Suprapubic skin (tissue), 4 donors: ENCODE data around the gene OR5J2. TPM values are rescaled to one million over a fixed set of nuclear protein-coding genes. Genes with fewer than 3 reads are reported as not detected.

Experiments used
- DNase-seq, 2 donors: peaks; one replicate each; pipeline ENCODE4 v3.0.0-alpha.2; 2019; ENCODE audit warnings: low spot score in 2 of 2
- H3K27ac ChIP-seq: fragments of 200-600 bp; sonication (generic); one replicate; pipeline ENCODE4 v1.5.1; 2019
- H3K27me3 ChIP-seq: fragments of 200-600 bp; sonication (generic); one replicate; pipeline ENCODE4 v1.5.1; 2019
- H3K36me3 ChIP-seq: fragments of 200-600 bp; sonication (generic); one replicate; pipeline ENCODE4 v1.5.1; 2019
- H3K4me1 ChIP-seq: fragments of 200-600 bp; sonication (generic); one replicate; pipeline ENCODE4 v1.5.1; 2019
- H3K4me3 ChIP-seq: fragments of 200-600 bp; sonication (generic); one replicate; pipeline ENCODE4 v1.5.1; 2019; ENCODE audit warnings: mild to moderate bottlenecking
- H3K9me3 ChIP-seq: fragments of 200-600 bp; sonication (generic); one replicate; pipeline ENCODE4 v1.5.1; 2019
- EP300 ChIP-seq: sonication (generic); formaldehyde crosslinking; IDR thresholded peaks from one replicate; pipeline ENCODE4 v1.6.1; 2017; ENCODE audit warnings: antibody characterized with exemption
- POLR2A ChIP-seq, 2 donors: fragments of 450-650 bp; IDR thresholded peaks; one replicate each; pipeline ENCODE4 v1.6.1; 2017; ENCODE audit warnings: antibody characterized with exemption in 2 of 2, mild to moderate bottlenecking in 2 of 2, moderate library complexity in 2 of 2
- POLR2AphosphoS5 ChIP-seq, 3 donors: sonication (generic); formaldehyde crosslinking; IDR thresholded peaks; one replicate each; pipeline ENCODE4 v1.6.1; 2017; ENCODE audit warnings: antibody characterized with exemption in 3 of 3
- WGBS: methylation state at CpG from one replicate; pipeline ENCODE4 v1.1.5; 2018; 5-methylcytosine and 5-hydroxymethylcytosine counted together
- total RNA-seq, 4 donors: library from RNA; depleted of rRNA; stranded (reverse); fragments of >200 nt; gene quantifications; one replicate each; pipeline ENCODE4 v1.1.0, GENCODE V29; 2016
- TF ChIP-seq, protein P1 (sequence below), 2 donors: fragments of 200-600 bp in 1 of 2; fragments of 450-650 bp in 1 of 2; sonication (generic) in 1 of 2; IDR thresholded peaks; one replicate each; pipeline ENCODE4 v1.5.1; 2016 to 2019; ENCODE audit warnings: antibody characterized with exemption in 2 of 2, mild to moderate bottlenecking in 1 of 2, moderate library complexity in 1 of 2

The OR5J2 gene
- total RNA-seq, 4 donors from 2014 or later, result not detected

DNA sequence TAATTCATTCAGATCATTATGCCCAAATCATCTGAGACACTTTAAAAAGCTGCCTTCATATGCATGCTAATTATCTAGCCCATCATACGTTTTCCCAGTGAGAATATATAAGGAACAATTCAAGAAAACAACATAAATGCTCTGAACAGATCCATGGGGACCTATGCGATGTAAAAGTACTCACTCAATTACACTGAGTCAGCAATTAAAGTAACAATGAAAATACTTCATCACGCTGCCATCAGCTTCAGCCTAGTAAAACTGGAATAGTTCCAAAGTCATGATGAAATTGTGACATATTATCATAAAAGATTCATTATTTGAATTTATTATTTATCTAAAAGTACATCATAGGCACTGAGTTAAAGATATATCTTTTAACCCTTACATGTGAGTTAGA, 12.6 kb upstream of the OR5J2 start:
- H3K27ac ChIP-seq, result no peak overlapping the region
- no peak for DNase-seq
- H3K4me1 ChIP-seq, result no peaks in the 10 kb centered on the region
- no peak for TF ChIP-seq POLR2AphosphoS5 (IDR thresholded peaks at IDR 0.05)
- TF ChIP-seq, protein P1, sequence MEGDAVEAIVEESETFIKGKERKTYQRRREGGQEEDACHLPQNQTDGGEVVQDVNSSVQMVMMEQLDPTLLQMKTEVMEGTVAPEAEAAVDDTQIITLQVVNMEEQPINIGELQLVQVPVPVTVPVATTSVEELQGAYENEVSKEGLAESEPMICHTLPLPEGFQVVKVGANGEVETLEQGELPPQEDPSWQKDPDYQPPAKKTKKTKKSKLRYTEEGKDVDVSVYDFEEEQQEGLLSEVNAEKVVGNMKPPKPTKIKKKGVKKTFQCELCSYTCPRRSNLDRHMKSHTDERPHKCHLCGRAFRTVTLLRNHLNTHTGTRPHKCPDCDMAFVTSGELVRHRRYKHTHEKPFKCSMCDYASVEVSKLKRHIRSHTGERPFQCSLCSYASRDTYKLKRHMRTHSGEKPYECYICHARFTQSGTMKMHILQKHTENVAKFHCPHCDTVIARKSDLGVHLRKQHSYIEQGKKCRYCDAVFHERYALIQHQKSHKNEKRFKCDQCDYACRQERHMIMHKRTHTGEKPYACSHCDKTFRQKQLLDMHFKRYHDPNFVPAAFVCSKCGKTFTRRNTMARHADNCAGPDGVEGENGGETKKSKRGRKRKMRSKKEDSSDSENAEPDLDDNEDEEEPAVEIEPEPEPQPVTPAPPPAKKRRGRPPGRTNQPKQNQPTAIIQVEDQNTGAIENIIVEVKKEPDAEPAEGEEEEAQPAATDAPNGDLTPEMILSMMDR (IDR thresholded peaks at IDR 0.05), result no peak
- no peak for TF ChIP-seq POLR2A (IDR thresholded peaks at IDR 0.05)
- TF ChIP-seq EP300, result no peak
- H3K4me3 ChIP-seq, result no peak overlapping the region
- no peaks in the 10 kb centered on the region for H3K36me3 ChIP-seq
- no peaks in the 10 kb centered on the region for H3K27me3 ChIP-seq
- 46% methylated on average over 3 of the region's 3 CpGs for WGBS
- H3K9me3 ChIP-seq, result peaks cover 5% of the 10 kb centered on the region

DNA sequence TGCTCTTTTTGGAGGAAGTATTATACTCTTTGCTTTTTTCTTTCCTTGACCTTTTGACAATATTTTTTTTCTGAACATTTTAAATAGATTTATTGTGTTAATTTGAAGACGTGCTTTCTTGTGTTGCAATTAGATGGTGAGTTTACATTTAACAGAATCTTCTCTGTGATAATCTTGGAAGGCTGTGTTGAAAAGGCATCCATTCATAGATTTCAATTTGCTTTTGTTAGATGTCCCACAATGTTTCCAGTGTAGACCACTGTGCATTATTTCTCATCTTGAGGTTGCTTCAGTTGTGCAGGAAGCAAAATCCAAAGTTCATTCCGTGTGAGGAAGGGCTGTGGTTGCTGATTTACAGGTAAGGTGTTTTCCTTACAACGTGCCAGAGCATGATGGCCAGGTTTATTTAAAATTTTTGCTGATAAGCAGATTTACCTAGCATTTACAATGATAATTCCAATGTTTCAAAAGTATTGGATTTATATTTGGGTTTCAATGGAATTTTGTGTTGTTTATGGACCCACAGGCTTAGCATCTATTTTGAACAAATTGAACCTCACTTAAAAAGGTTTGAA, 4.1 kb upstream of the OR5J2 start:
- no peak overlapping the region for H3K27ac ChIP-seq
- TF ChIP-seq EP300 (no peak), POLR2AphosphoS5 (IDR thresholded peaks at IDR 0.05) (no peak), POLR2A (IDR thresholded peaks at IDR 0.05) (no peak)
- TF ChIP-seq, protein P1 (IDR thresholded peaks at IDR 0.05), result no peak
- H3K4me3 ChIP-seq, result no peak overlapping the region
- no peak for DNase-seq
- no peaks in the 10 kb centered on the region for H3K9me3 ChIP-seq
- H3K27me3 ChIP-seq, result no peaks in the 10 kb centered on the region
- H3K4me1 ChIP-seq, result no peaks in the 10 kb centered on the region
- WGBS, result 41% methylated on average over 3 of the region's 3 CpGs
- H3K36me3 ChIP-seq, result no peaks in the 10 kb centered on the region

DNA sequence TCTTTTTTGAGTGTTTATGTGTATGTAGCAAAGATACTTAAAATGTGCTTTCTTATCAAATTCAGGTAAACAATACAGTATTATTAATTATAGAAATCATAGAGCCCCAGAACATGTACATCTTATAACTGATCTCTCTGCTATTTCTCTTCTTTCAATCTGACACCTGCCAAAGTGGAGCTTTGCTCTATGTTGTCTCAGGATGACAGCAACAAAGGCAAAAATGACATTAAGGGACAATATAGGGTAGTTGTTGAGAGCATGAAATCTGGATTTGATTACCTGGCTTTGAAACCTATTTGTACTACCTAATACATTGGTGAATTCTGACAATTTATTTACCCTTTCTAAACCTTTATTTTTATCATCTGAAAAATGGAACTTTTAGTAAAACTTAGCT, 7.0 kb downstream of the OR5J2 start:
- Histone ChIP-seq H3K36me3 (no peaks in the 10 kb centered on the region), H3K4me1 (no peaks in the 10 kb centered on the region), H3K9me3 (peaks cover 6% of the 10 kb centered on the region), H3K4me3 (no peak overlapping the region), H3K27me3 (no peaks in the 10 kb centered on the region), H3K27ac (no peak overlapping the region)
- no peak for DNase-seq
- TF ChIP-seq, protein P1 (IDR thresholded peaks at IDR 0.05), result no peak
- TF ChIP-seq POLR2AphosphoS5 (IDR thresholded peaks at IDR 0.05) (no peak), EP300 (no peak), POLR2A (IDR thresholded peaks at IDR 0.05) (no peak)

- no peaks in the 10 kb centered on the region for H3K27me3 ChIP-seq
- TF ChIP-seq POLR2A (IDR thresholded peaks at IDR 0.05), result no peak
- TF ChIP-seq, protein P1 (IDR thresholded peaks at IDR 0.05), result no peak
- no peak for TF ChIP-seq EP300
- TF ChIP-seq POLR2AphosphoS5 (IDR thresholded peaks at IDR 0.05), result no peak
- H3K36me3 ChIP-seq, result no peaks in the 10 kb centered on the region
- peaks cover 19% of the 10 kb centered on the region for H3K9me3 ChIP-seq
- DNase-seq, result no peak
- no peak overlapping the region for H3K27ac ChIP-seq
- no peak overlapping the region for H3K4me3 ChIP-seq
- no peaks in the 10 kb centered on the region for H3K4me1 ChIP-seq
- WGBS, result 90% methylated on average over 3 of the region's 3 CpGs
These were observed 12.2 kb downstream of the OR5J2 start for GRCh38 chr11:56188602-56189001.

DNA sequence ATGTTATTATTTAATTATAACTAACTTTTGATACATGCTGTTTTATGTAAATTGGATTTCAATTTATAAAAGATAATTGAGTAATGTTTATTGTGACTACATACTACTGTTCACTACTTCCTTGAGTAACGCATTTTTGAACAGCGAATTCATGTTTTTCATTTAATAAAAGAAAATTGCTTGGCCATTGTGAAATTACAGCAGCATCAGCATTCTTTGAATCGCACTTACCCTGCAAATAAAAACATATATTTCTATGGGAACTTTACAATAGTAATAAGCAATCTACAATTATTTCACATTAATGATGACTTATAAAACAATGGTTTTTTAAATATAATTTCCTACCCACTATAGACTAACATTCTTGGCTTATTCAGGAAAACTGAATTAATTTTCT, 20.3 kb downstream of the OR5J2 start:
- Histone ChIP-seq H3K4me3 (no peak overlapping the region), H3K27me3 (no peaks in the 10 kb centered on the region), H3K27ac (no peak overlapping the region), H3K36me3 (no peaks in the 10 kb centered on the region), H3K4me1 (no peaks in the 10 kb centered on the region), H3K9me3 (peaks cover 4% of the 10 kb centered on the region)
- WGBS, result 82% methylated on average over 3 of the region's 3 CpGs
- no peak for TF ChIP-seq POLR2A (IDR thresholded peaks at IDR 0.05)
- TF ChIP-seq, protein P1 (IDR thresholded peaks at IDR 0.05), result no peak
- TF ChIP-seq POLR2AphosphoS5 (IDR thresholded peaks at IDR 0.05), result no peak
- no peak for TF ChIP-seq EP300
- no peak for DNase-seq
